ENCODE data around the gene SRSF3.
"Not testable (repeated sequence)": the region's sequence is repeated elsewhere in the genome, so short reads cannot be mapped to it uniquely, and the experiment has no call there.

The SRSF3 gene

DNA sequence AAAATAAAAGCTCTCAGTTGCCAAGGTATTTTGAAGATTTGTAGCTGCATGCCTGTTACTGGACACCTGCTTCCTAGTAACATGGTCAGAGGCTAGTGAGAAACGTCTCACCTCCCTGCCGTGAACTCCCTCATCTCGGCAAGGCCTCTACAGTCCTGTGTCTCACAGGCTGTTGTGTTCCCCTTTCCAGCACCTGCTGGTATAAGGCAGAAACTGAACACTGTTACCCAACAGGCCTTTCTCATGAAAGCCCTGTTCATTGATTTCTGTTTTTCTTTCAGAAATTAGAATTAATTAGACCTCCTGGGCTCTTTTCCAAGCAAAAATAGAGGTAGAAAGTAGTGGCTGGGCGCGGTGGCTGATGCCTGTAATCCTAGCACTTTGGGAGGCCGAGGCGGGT is 17.6 kb upstream of the SRSF3 start:
- no peak for DNase-seq (ENCODE audit: low read depth)

DNA sequence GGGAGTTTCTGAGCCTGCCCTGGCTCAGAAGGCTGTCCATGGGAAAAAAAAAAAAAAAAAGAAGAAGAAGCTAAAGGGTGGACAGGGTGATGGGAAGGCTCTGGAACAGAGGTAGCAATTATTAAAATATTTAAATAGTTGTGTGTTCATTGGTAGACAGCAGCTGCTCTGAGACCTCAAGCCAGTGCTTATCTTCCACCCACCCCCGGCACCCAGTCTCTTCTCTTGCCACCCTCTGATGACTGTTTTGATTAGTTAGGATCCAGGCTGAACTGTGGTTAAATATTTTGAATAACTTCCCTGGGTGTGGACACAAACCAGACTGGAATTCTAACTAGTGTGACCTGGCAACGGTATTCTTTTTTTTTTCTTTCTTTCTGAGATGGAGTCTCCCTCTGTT is 16.9 kb upstream of the SRSF3 start:
- DNase-seq (ENCODE audit: low read depth): no peak

DNA sequence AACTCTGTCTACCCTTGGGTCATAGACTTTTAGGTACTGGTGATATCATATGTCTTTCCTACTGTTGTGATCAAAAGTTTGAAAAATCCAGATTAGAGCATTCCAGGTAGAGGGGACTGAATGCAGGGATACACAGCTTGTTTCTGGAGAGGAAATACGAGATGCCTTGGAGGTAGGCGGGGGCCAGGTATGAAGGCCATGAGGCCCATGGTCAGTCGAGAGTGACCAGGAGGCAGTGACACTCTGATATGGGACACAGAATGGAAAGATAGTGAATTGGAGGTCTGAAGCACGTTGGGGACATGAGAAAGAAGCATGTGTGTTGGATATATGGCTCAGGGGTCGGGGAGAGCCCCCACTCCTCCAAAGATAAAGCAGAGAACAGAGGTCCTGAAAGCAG is 16.1 kb upstream of the SRSF3 start:
- no peak for DNase-seq (ENCODE audit: low read depth)

DNA sequence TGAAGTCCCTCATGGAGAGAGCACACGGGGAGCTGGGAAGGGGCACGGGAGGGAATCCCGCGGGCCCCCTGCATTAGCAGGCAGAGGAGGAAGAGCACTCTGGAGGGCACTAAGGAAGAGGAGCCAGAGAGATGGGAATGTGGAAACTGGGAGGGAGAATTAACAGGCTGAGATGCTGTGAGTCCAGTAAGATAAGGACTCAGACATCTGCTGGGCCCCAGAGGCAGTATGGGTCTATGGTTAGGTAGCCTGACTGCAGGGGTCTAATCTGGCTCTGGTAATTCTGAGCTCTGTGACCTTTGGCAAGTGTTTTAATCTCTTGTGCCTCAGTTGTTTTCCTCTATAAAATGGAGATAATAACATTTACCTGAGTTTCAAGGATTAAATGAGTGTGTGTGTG is 15.7 kb upstream of the SRSF3 start:
- DNase-seq (ENCODE audit: low read depth): no peak

DNA sequence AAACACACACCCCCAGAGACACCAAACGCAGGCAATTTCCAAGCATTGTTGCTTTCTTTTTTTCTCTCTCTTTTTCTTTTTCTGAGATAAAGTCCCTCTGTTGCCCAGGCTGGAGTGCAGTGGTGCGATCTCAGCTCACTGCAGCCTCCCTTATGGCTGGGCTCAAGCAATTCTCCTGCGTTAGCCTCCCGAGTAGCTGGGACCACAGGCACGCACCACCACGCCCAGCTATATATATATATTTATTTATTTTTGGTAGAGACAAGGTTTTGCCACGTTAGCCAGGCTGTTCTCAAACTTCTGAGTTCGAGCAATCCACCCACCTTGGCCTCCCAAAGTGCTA is 14.0 kb upstream of the SRSF3 start:
- DNase-seq (ENCODE audit: low read depth): no peak

DNA sequence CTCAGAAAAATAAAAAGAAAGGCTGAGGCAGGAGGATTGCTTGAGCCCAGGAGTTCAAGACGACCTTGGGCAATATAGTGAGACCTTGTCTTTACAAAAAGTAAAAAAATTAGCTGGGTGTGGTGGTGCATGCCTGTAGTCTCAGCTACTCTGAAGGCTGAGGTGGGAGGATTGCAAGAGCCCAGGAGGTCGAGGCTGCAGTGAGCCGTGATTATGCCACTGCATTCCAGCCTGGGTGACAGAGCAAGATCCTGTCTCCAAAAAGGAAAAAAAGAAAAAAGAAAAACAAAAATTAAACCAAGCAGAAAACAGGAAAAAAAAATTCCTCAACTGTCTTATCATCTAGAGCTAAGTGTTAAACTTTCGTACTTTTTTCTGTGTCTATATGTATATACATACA is 12.4 kb upstream of the SRSF3 start:
- DNase-seq (ENCODE audit: low read depth): no peak

DNA sequence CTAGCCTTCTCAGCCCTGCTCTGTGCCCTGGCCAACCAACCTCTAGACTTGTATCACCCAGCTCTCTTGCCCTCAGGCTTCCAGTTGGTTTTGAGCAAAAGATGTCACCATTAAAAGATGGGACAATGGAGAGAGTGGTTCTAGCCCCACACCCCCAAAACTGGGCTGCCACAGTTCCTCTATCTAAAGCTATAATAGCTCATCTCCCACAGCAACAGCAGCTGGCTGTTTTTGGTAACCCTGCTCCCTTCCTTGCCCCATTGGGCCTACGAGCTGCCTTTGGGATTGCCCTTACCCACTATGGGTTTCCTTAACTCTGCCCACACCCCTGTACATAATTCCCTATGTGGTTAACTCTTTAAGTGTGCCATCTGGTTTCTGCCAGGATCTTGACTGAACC is 7.6 kb upstream of the SRSF3 start:
- no peak for DNase-seq (ENCODE audit: low read depth)

DNA sequence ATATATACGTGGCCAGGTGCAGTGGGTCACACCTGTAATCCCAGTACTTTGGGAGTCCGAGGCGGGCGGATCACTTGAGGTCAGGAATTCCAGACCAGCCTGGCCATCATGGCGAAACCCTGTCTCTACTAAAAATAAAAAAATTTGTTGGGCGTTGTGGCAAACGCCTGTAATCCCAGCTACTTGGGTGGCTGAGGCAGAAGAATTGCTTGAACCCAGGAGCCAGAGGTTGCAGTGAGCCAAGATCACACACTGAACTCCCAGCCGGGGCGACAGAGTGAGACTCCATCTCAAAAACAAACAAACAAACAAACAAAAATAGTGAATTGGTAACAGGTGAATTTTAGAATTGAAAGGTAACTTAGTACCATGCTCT is 5.1 kb upstream of the SRSF3 start:
- DNase-seq (ENCODE audit: low read depth): not testable (repeated sequence)

DNA sequence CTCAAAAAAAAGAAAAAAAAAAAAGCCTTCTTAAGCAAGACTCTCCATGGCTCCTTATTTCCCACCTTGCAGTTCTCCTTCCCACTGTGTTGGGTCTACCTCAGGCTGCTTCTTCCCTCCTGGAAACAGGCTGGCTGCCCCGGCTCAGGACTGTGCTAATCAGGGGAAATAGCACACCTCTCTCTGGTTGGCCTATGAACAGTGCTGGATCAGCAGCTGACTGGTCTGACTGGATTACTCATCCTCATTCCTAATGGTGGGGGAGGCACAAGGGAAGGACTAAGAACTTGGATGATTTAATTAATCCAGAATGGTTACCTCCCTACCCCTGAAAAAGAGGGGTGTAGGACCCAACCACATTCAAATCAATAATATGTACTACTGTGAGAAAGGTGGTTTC is 3.9 kb upstream of the SRSF3 start:
- DNase-seq (ENCODE audit: low read depth): no peak

DNA sequence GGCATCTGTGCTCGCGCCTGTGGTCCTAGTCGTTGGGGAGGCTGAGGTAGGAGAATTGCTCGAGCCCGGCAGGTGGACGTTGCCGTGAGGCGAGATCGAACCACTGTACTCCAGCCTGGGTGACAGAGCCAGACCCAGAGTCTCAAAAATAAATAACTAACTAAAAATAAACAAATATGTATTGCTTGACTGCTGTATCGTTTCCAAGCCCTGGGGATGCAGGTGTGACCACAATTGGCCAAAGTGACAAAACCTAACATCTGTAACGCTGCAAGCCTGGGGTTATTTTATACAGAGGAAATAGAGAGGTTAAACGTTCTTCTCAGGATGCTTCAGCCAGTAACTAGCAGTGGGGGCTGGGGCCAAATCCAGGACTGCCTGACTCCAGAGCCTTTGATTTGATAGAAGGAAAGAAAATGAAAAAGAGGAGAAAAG is 1.9 kb upstream of the SRSF3 start:
- no peak for DNase-seq (ENCODE audit: low read depth)

DNA sequence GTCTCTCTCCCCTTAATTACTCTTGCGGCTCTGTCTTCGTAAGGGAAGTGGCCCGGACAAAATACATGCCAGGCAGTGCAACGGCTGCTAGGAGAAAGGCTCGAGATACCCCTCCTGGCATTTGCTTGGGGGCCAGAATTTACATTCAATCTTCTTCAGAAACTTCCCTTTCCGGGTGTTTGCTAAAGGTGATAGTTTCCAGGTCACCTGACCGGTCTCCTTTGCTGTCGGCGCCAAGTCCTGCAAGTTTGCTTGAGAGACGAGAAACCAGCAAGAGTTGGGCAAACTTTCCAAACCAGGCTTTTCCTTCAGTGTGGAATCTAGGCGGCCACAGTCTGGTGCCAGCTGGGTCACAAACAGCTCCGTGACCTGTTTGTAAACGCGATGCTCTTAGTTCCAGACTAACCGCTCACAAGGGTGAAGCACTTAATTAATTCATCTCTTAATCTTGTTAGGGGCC is 563 bp upstream of the SRSF3 start:
- DNase-seq (ENCODE audit: low read depth): peak; percentile 27

DNA sequence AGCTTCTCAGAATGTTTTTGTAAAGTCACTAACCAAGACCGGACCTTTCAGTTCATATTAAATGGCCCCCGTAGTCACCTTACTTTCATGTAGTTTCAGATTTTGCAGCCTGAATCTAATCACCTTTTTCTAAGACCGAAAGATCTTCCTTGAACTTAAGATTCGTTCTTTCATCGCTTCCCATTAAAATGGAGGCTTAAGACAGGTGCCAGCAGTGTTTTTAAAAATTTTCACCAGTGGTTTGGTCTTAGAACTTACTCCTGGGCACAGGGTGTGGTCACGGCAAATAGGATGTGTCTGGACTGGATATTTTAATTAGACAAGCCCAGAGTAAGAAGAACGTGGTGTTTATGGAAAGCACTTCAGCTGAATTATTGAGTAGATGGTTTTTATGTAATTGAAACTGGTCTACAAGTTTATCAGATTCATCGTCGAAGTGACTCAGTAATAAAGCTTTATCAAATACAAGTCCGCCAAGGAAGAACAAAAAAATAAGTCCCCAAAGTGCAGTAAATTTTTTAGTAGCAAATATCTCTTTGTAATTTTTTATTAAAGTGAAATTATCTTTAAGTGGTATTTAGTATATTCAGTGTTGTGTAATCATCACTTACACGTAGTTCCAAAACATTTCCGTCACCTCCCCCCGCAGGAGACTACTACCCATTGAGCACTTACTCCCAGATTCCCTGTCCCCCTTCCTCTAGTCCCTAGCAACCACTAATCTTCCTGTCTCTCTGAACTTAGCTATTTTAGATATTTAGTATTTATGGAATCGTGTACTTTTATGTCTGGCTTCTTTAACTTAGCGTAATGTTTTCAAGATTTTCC is 868 bp downstream of the SRSF3 start:
- peak; percentile 25 for DNase-seq (ENCODE audit: low read depth)

DNA sequence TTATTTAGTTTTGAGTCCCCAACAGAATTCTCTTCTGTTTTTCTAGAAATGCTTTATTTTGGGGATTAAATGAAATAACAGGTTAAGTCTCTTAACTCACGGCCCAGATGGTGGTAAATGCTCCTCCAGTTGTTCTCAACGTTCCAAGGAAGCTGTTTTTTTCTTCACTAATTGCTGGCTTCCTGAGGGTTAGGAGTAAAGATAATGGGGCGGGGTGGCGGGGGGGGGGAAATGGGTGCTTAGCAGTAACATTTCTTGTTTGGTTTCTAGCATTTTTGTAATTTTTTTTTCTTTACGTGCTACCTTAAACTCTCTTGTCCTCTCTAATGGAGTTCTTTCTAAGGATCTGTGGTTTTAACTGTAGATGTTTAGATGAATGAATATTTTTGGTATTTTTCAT is 2.2 kb downstream of the SRSF3 start:
- DNase-seq (ENCODE audit: low read depth): no peak

DNA sequence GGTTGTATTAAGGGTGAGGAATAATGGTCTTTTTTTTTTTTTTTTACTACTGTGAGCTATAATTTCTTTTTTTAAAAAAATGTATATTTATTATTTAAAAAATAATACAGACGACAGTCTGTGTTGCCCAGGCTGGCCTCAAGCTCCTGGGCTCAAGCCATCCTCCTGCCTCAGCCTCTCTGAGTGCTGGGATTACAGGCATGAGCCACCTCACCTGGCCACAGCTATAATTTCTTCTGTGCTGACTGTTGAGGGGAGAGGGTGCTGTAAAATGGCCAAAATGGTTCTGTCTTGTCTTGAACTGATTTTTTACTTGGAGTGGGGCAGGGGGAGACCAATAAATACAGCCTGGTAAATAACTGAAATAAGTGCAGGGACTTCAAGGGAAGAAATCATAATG is 3.6 kb downstream of the SRSF3 start:
- no peak for DNase-seq (ENCODE audit: low read depth)

DNA sequence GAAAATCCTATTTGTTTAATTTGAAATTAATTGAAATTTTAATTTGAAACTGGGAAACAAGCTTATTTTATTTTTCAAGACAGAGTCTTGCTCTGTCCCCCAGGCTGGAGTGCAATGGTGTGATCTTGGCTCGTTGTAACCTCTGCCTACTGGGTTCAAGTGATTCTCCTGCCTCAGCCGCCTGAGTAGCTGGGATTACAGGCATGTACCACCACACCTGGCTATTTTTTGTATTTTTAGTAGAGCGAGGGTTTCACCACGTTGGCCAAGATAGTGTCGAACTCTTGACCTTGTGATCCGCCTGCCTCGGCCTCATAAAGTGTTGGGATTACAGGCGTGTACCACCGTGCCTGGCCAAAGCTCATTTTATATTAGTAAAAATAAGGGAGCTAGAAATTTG is 4.2 kb downstream of the SRSF3 start:
- DNase-seq (ENCODE audit: low read depth): no peak

DNA sequence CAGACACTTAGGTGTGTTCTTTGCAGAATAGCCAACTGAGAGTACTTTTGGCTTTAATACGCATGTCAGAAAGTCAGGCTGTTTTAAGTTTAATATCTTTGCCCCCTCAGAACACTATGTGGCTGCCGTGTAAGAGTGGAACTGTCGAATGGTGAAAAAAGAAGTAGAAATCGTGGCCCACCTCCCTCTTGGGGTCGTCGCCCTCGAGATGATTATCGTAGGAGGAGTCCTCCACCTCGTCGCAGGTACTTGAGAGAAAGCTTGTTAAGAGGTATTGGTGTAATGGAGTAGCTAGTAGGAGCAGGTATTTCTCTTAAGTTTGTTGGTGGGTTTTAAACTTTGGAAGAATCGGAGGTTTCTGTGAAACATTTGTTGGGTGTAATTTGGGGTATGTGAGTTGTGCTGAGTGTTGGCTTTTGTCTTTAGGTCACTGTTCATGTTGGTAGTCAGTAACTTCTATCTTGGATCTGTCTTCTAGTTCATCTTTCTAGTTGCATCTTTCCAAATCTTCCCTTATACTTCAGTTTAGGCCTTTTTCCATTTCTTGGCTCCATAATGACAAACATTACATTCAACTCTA is 4.7 kb downstream of the SRSF3 start:
- no peak for DNase-seq (ENCODE audit: low read depth)

DNA sequence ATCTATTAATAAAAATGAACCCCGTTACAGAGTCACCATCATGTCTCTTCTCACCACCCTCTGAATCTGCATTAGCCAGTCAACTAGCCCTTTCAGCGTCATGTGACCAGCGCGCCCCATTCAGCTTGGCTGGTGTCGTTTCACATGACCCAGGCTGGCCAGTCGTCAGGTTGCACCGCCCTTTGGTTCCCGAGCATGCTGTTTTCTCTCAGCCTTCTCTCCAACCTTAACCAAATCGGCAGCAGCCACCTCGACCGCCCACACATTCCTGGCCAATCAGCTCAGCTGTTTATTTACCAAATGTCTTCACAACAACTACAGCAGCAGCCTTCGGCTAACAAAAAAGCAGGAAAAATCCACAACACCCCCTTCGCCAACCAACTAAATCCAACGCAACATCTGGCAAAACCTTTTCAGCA is 5.6 kb downstream of the SRSF3 start:
- peak; percentile 58 for DNase-seq (ENCODE audit: low read depth)

DNA sequence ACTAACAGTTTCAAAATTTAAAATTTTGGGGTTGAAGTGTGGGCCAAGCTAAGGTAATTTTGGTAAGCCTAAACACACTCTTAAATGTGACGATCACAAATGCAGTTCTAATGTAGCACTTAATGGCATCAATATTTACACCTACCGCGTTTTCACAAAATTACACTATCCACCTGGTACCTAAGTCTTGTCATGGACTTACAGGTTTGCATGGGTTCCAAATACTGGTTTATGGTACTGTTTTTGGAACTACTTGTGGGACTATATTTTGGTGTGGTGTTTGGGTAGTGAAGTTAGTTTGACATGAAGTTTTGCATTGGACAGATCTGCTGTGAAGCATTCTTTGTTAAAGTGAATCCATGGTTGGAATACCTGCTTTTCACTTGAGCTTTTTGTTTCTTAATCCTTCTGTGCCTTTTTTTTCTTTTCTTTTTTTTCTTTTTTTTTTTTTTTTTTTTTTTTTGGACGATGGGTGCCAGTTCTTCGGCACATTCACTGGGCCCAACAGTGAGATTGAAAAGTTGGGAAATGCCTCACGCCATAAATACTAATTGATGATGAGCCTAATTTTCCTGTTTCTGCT is 6.5 kb downstream of the SRSF3 start:
- DNase-seq (ENCODE audit: low read depth): no peak

DNA sequence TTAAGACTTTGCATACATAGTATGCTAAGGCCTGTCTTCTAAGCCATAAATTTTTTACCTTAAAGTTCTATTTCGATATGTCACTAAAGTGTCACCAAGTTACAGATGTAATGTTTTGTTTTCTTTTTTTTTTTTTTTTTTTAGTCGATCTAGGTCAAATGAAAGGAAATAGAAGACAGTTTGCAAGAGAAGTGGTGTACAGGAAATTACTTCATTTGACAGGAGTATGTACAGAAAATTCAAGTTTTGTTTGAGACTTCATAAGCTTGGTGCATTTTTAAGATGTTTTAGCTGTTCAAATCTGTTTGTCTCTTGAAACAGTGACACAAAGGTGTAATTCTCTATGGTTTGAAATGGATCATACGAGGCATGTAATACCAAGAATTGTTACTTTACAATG is 7.7 kb downstream of the SRSF3 start:
- DNase-seq (ENCODE audit: low read depth): not testable (repeated sequence)

DNA sequence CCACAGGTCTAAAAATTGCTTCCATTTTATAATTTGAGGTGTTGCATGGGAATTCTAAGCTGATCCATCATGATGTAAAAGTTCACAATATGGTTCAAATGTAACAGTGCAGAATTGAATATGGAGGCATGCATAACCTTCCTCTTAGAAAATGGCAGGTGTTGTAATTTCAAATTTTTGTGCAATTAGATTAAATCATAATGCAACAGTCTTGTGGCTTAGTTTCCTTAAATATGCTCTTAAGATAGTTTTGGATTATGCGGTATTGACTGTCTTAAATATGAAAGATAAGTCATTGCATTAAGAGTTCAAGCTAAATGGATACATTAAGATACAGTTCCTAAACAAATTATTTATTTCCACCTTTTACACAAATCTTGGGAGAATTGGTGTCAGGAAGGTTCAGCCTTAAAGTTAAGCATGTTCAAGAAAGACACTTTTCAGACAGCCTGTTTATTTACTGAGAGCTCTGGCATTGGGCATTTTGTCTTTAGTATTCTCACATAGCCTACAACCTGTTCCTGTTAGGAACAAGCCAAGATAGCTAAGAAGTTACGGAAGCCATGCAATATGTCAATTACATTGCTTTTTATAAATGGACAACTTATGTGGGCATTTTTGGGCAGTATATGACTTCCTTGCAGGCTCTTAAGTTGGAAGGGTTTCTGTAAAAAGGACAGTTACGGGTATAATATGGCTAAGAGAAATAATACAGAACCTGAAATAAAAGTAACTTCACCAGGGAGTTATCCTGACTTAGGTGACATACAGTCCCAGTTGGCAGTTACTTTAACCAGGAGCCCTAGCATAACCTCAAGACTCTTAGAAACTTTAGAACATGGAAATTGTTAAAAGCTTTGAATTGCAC is 9.3 kb downstream of the SRSF3 start:
- no peak for DNase-seq (ENCODE audit: low read depth)

DNA sequence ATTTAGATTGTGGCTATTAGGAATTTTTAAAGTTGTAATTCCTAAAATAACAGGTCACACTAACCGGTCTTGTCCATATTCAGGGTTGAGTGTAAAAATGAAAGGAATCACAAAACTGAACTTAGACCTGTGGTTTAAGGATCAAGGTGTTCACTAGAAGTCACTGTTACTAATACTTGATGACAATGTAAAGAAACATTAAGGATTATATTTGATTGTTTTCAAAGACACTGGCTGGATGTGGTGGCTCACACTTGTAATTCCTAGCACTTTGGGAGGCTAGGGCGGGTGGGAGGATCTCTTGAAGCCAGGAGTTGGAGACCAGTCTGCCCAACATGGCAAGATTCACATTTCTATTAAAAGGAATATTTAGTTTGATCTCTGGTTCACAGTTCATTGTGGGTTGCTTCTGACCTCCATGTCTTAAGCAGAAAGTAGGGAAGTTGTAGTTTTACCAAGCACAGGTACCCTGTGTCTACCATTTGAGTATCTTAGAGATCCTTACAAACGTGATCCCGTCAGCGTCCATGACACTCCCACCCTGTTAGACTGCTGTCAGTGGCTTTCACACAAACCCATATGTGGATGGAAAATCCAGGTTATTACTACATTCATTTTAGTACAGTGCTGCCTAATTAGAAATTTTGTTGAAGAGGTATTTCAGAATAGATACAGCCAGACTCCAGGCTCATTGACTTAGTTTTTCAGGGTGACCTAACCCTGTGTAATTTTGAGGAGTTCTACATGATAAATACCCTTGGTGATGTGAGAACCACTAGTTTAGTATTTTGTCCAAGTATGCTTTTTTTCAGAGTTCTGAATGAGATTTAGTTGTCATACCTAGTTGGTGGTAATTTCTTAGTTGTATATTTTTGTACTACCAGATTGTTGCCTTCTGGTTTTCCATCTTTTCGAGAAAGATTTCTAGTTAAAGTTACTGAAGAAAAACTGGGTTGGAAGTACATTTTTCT is 10.2 kb downstream of the SRSF3 start:
- DNase-seq (ENCODE audit: low read depth): no peak
